ENCODE data around the gene PAXX. TPM values are rescaled to one million over a fixed set of nuclear protein-coding genes. Genes with fewer than 3 reads are reported as not detected.

The PAXX gene
- total and polyA plus RNA-seq, 2 experiments from 2014 or later: 102 to 130 TPM

DNA sequence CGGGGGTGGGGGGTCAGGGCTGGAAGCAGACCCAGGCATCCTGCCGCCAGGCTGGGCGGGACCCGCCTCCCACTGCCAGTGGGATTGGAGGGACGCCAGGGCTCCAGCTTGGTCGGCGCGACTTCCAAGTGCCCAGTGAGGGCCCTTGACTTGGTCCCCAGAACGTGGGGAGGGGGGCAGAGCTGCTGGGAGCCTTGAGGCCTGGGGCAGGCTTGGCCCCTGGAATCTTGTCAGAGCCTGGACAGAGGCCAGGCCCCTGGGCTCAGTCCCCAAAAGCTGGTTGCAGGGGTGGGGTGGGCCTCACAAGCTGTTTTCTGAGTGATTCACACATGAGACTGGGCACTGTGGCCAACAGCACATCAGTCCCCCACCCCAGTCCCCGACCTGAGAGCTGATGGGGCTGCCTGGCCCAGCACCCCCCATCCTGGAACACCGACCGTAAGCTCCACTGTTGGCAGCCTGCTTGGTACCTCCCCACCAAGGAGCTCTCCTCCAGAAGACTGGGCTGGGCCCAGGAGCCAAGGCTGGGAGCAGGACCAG is 3.6 kb downstream of the PAXX start:
- H3K9me3 ChIP-seq (ENCODE audit: low read depth): no peaks in the 10 kb centered on the region
- no peak overlapping the region for H3K27ac ChIP-seq
- H3K4me1 ChIP-seq (ENCODE audit: low read depth): peaks cover 5% of the 10 kb centered on the region
- no peak overlapping the region for H3K4me3 ChIP-seq
- no peak for DNase-seq (ENCODE audit: low read depth in 1 of 2, low spot score in 1 of 2)
- peaks cover 41% of the 10 kb centered on the region for H3K27me3 ChIP-seq
- TF ChIP-seq, protein P1, sequence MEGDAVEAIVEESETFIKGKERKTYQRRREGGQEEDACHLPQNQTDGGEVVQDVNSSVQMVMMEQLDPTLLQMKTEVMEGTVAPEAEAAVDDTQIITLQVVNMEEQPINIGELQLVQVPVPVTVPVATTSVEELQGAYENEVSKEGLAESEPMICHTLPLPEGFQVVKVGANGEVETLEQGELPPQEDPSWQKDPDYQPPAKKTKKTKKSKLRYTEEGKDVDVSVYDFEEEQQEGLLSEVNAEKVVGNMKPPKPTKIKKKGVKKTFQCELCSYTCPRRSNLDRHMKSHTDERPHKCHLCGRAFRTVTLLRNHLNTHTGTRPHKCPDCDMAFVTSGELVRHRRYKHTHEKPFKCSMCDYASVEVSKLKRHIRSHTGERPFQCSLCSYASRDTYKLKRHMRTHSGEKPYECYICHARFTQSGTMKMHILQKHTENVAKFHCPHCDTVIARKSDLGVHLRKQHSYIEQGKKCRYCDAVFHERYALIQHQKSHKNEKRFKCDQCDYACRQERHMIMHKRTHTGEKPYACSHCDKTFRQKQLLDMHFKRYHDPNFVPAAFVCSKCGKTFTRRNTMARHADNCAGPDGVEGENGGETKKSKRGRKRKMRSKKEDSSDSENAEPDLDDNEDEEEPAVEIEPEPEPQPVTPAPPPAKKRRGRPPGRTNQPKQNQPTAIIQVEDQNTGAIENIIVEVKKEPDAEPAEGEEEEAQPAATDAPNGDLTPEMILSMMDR (IDR thresholded peaks at IDR 0.05; ENCODE audit: low read depth, low read length): no peak
- no peaks in the 10 kb centered on the region for H3K36me3 ChIP-seq

DNA sequence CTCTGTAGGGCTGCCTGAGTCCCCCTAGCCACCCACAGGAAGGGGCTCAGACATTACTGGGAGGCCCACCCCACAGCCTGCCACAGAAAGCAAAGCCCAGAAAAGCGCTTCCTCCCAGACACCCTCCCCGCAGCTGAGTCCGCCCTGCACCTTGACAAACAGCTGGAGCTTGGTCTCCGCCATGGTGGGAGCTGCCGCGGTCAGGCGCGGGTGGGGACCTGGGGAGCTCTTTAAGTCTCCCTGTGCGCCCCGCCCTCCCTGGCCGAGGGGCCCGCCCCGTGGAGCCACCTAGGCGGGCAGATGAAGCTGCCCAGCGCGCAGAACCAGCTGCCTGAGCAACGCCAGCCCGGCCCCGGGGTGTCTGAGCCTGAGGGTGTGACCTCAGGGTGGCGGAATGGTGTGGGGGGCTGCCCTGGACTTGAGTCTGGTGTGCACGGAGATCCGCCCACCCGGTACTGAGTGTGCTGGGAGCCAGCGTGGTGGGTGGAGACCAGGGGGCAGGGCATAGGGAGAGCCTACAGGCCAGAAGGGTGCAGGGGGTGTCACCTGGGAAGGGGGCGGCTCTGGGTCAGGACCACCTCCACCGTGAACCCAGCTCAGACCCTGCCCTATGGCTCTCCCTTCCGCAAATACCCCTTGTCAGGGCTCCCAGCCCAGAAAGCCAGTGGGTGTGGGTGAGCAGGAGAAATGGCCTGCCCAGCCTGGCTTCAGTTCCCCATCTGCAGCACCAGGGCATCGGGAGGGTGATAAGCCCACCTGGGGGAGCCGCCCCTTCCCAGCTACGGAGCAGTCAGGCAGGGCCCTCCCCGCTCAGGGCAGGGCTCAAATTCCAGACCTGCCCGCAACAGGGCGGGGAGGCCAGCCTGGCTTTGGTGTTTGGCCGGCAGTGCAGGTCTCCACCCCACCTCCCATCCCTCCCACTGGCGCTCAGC is 4.4 kb downstream of the PAXX start, which contains the start of gene CLIC3:
Gene CLIC3 (minus strand): TSS at position 208 of the 932 bp plus-strand sequence. CDS start 25 bp downstream, at position 183.
- Histone ChIP-seq H3K27ac (no peak within 1 kb of the TSS), H3K9me3 (ENCODE audit: low read depth) (no peaks in the 10 kb centered on the region), H3K4me1 (ENCODE audit: low read depth) (peaks cover 5% of the 10 kb centered on the region), H3K4me3 (no peak within 1 kb of the TSS), H3K27me3 (peaks cover 41% of the 10 kb centered on the region), H3K36me3 (no peaks in the 10 kb centered on the region)
- TF ChIP-seq, protein P1 (IDR thresholded peaks at IDR 0.05; ENCODE audit: low read depth, low read length): no peak
- no peak for DNase-seq (ENCODE audit: low read depth in 1 of 2, low spot score in 1 of 2)

DNA sequence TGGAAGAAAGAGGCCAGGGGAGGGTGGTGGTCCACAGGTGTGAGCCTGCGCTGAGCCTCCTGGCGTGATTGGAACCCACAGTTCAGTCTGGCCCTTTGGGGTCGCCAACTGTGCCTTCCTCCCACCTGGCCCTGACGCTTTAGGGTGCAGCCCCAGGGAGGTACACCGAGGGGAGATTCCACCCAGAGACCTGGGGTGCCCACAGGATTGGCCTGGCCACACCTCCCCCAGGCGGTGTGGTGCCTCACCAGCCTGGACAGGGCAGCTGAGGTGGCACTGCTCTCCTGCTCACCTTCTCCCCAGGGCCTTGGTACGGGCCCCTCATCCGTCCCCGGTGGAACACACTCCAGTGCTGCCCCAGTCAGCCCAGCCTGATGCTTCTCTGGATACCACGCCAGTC is 5.1 kb downstream of the PAXX start:
- no peaks in the 10 kb centered on the region for H3K36me3 ChIP-seq
- DNase-seq (ENCODE audit: low read depth in 1 of 2, low spot score in 1 of 2): no peak
- H3K4me1 ChIP-seq (ENCODE audit: low read depth): peaks cover 5% of the 10 kb centered on the region
- no peak overlapping the region for H3K4me3 ChIP-seq
- peaks cover 41% of the 10 kb centered on the region for H3K27me3 ChIP-seq
- H3K9me3 ChIP-seq (ENCODE audit: low read depth): no peaks in the 10 kb centered on the region
- TF ChIP-seq, protein P1 (IDR thresholded peaks at IDR 0.05; ENCODE audit: low read depth, low read length): no peak
- no peak overlapping the region for H3K27ac ChIP-seq

DNA sequence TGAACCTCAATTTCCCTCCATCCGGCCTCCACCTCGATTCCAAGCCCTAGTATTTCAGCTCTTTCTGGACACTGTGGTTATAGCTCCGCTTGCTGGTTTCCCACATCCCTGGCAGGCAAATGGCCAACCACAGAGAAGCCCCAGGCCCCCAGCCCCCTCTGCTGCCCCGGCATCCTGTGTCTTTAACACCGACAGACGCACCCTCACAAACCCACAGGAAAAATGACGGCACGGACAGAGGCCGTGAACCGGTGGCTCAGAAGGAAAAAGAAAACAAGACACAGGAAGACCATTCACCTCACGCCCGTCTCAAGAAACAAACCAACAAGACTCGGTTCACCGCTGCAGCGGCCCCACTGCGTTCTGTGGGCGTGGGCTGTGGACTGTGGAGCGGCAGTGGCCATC is 5.6 kb downstream of the PAXX start:
- Histone ChIP-seq H3K4me1 (ENCODE audit: low read depth) (peaks cover 3% of the 10 kb centered on the region), H3K4me3 (no peak overlapping the region), H3K9me3 (ENCODE audit: low read depth) (no peaks in the 10 kb centered on the region), H3K27me3 (peaks cover 41% of the 10 kb centered on the region), H3K27ac (no peak overlapping the region), H3K36me3 (no peaks in the 10 kb centered on the region)
- no peak for DNase-seq (ENCODE audit: low read depth in 1 of 2, low spot score in 1 of 2)
- TF ChIP-seq, protein P1 (IDR thresholded peaks at IDR 0.05; ENCODE audit: low read depth, low read length): no peak

DNA sequence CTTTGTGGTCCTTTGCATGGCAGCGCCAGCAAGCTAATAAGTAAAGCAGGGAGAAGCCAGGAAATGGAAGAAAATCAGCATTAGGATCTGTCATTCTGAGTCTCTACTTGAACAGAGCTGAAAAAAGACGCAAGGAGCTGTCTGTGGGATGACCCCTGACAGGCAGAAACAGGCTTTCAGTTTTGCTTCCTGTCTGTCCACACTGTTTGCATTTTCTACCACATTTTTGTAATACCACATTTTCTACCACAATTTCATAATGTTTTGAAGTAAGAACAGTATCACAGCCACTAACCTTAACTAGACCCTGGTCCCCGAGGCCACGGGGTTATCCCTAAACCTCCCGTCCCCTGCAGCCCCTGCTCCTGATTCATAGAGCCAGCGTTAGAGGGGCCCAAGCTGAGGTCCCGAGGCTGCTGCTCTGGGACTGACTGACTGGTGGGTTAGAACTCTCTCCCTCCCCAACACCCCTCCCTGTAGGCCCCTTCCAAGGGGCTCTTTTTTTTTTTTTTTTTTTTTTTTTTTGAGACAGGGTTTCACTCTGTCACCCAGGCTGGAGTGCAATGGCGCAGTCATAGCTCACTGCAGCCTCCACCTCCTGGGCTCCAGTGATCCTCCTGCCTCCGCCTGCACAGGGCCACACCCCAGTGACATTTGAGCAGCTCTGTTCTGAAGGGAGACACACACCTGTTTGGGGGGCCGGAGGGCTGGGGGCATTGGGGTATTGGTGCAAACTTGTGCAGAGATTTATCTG is 8.1 kb downstream of the PAXX start:
- peaks cover 20% of the 10 kb centered on the region for H3K27me3 ChIP-seq
- TF ChIP-seq, protein P1 (IDR thresholded peaks at IDR 0.05; ENCODE audit: low read depth, low read length): no peak

More for the DNA sequence above, 8.1 kb downstream of the PAXX start:
- peak in 1 of 2 donors; percentile 74 for DNase-seq (ENCODE audit: low read depth in 1 of 2, low spot score in 1 of 2)
- no peak overlapping the region for H3K4me3 ChIP-seq
- no peaks in the 10 kb centered on the region for H3K36me3 ChIP-seq
- H3K9me3 ChIP-seq (ENCODE audit: low read depth): no peaks in the 10 kb centered on the region
- no peak overlapping the region for H3K27ac ChIP-seq
- no peaks in the 10 kb centered on the region for H3K4me1 ChIP-seq (ENCODE audit: low read depth)

Measured in cardiac muscle cell (in vitro differentiated cells and primary cell).